ENCODE results near the gene AS3MT.

The AS3MT gene

GRCh38 chr10:102949916-102950315, 80.6 kb downstream of the AS3MT start:
- Histone ChIP-seq H3K4me3 (ENCODE audit: insufficient read depth, low read length, poor library complexity, severe bottlenecking) (no peak overlapping the region), H4K20me1 (ENCODE audit: low read depth, low read length) (no peaks in the 10 kb centered on the region), H3K36me3 (ENCODE audit: low read length) (no peaks in the 10 kb centered on the region), H3K27me3 (ENCODE audit: low read length) (no peaks in the 10 kb centered on the region), H2AFZ (ENCODE audit: low read depth, low read length, severe bottlenecking) (no peak overlapping the region), H3K79me2 (ENCODE audit: insufficient read depth, low read length) (no peaks in the 10 kb centered on the region), H3K9me3 (ENCODE audit: insufficient read depth, low read length) (no peaks in the 10 kb centered on the region), H3K9me2 (replicated peaks; ENCODE audit: insufficient read depth, low read length) (no peaks in the 10 kb centered on the region), H3K27ac (ENCODE audit: low read depth, low read length) (no peak overlapping the region), H3F3A (ENCODE audit: insufficient read depth) (no peaks in the 10 kb centered on the region), H3K4me2 (ENCODE audit: low read depth, low read length, poor library complexity, severe bottlenecking) (no peak overlapping the region), H3K9ac (ENCODE audit: low read length) (no peak overlapping the region)
- TF ChIP-seq EZH2phosphoT487 (conservative IDR thresholded peaks at IDR 0.05; ENCODE audit: low read length) (no peak), CTCF (IDR thresholded peaks at IDR 0.05; ENCODE audit: insufficient read depth, low read length, poor library complexity, severe bottlenecking) (no peak)

GRCh38 chr10:102951316-102951715, 82.0 kb downstream of the AS3MT start:
- H3K36me3 ChIP-seq (ENCODE audit: low read length) = no peaks in the 10 kb centered on the region
- H3K4me3 ChIP-seq (ENCODE audit: insufficient read depth, low read length, poor library complexity, severe bottlenecking) = no peak overlapping the region
- no peaks in the 10 kb centered on the region for H4K20me1 ChIP-seq (ENCODE audit: low read depth, low read length)
- no peaks in the 10 kb centered on the region for H3F3A ChIP-seq (ENCODE audit: insufficient read depth)
- no peak for TF ChIP-seq EZH2phosphoT487 (conservative IDR thresholded peaks at IDR 0.05; ENCODE audit: low read length)
- TF ChIP-seq CTCF (IDR thresholded peaks at IDR 0.05; ENCODE audit: insufficient read depth, low read length, poor library complexity, severe bottlenecking) = no peak
- no peak overlapping the region for H3K4me2 ChIP-seq (ENCODE audit: low read depth, low read length, poor library complexity, severe bottlenecking)
- H3K9me2 ChIP-seq (replicated peaks; ENCODE audit: insufficient read depth, low read length) = no peaks in the 10 kb centered on the region
- H2AFZ ChIP-seq (ENCODE audit: low read depth, low read length, severe bottlenecking) = no peak overlapping the region
- H3K79me2 ChIP-seq (ENCODE audit: insufficient read depth, low read length) = no peaks in the 10 kb centered on the region
- no peaks in the 10 kb centered on the region for H3K27me3 ChIP-seq (ENCODE audit: low read length)
- no peaks in the 10 kb centered on the region for H3K9me3 ChIP-seq (ENCODE audit: insufficient read depth, low read length)
- H3K27ac ChIP-seq (ENCODE audit: low read depth, low read length) = no peak overlapping the region
- no peak overlapping the region for H3K9ac ChIP-seq (ENCODE audit: low read length)

Measured in SU-DHL-6 (cell line).